OCI-M1 (cell line): ENCODE results near the gene CPVL.
A peak's percentile ranks its signal among the peaks of the same experiment; 100 is the strongest.

Experiments used
- DNase-seq: peaks from one replicate; lab custom pipeline; 2025; lab: John Stamatoyannopoulos, UW

Gene CPVL

GRCh38 chr7:28976022-28976421, 170.3 kb downstream of the CPVL start:
- no peak for DNase-seq

GRCh38 chr7:28973591-28973990, 172.7 kb downstream of the CPVL start:
- no peak for DNase-seq

- DNase-seq = no peak
These were observed 182.3 kb downstream of the CPVL start for GRCh38 chr7:28964056-28964455.

- DNase-seq = no peak
These were observed 184.4 kb downstream of the CPVL start for GRCh38 chr7:28961972-28962371.

- no peak for DNase-seq
These were observed 186.1 kb downstream of the CPVL start for GRCh38 chr7:28960071-28960840.

- DNase-seq = no peak
These were observed 187.4 kb downstream of the CPVL start for GRCh38 chr7:28958980-28959347.

GRCh38 chr7:28958235-28958979, 187.9 kb downstream of the CPVL start, which contains the start of gene TRIL:
TRIL (minus strand) TSS chr7:28958330; CDS start chr7:28958046, 284 bp downstream.
- no peak for DNase-seq

GRCh38 chr7:28957751-28958234, 188.5 kb downstream of the CPVL start:
- no peak for DNase-seq

- DNase-seq = no peak
These were observed 189.1 kb downstream of the CPVL start for GRCh38 chr7:28957064-28957750.

GRCh38 chr7:28956608-28957063, 189.7 kb downstream of the CPVL start:
- DNase-seq = peak; percentile 69

- DNase-seq = peak; percentile 75
These were observed 190.4 kb downstream of the CPVL start for GRCh38 chr7:28955718-28956607.

GRCh38 chr7:28955356-28955717, 191.0 kb downstream of the CPVL start:
- DNase-seq = no peak

GRCh38 chr7:28954946-28955345, 191.4 kb downstream of the CPVL start:
- DNase-seq = no peak

- no peak for DNase-seq
These were observed 191.9 kb downstream of the CPVL start for GRCh38 chr7:28954471-28954870.

GRCh38 chr7:28953633-28954032, 192.7 kb downstream of the CPVL start:
- DNase-seq = no peak
